Testis (tissue), 3 donors: ENCODE results near the gene LZTS2. TPM values are rescaled to one million over a fixed set of nuclear protein-coding genes. Genes with fewer than 3 reads are reported as not detected.

Experiments used
- DNase-seq: peaks from one replicate; pipeline ENCODE4 v3.0.0-alpha.2; 2019
- H3K27ac ChIP-seq, 2 donors: fragments of 200-600 bp; sonication (generic); one replicate each; pipeline ENCODE4 v1.5.1; 2019
- H3K27me3 ChIP-seq: fragments of 200-600 bp; sonication (generic); one replicate; pipeline ENCODE4 v1.5.1; 2019
- H3K36me3 ChIP-seq: fragments of 200-600 bp; sonication (generic); one replicate; pipeline ENCODE4 v1.5.1; 2017; ENCODE audit warnings: low read depth; ENCODE audit errors: missing control alignments
- H3K4me1 ChIP-seq: fragments of 200-600 bp; sonication (generic); one replicate; pipeline ENCODE4 v1.5.1; 2019
- H3K4me3 ChIP-seq, 2 donors: fragments of 200-600 bp; sonication (generic); one replicate each; pipeline ENCODE4 v1.5.1; 2017 to 2019
- H3K9me3 ChIP-seq: fragments of 200-600 bp; sonication (generic); one replicate; pipeline ENCODE4 v1.5.1; 2017
- POLR2A ChIP-seq: fragments of 450-650 bp; IDR thresholded peaks from one replicate; pipeline ENCODE4 v1.6.1; 2017; ENCODE audit warnings: antibody characterized with exemption, mild to moderate bottlenecking, moderate library complexity
- WGBS, 2 donors: methylation state at CpG; one replicate each; pipeline ENCODE4 v1.1.5; 2018; 5-methylcytosine and 5-hydroxymethylcytosine counted together
- intact Hi-C: fragments of 100-400 bp; cut with DNase I; formaldehyde crosslinking; loops from one replicate; pipeline ENCODE4 v1.15.1; 2023; ENCODE audit warnings: low total_unique reads
- polyA plus RNA-seq: library from polyadenylated mRNA; stranded (reverse); fragments of 350-450 nt; fragmentation: Illumina TruSeq; extraction: RNeasy Lipid Tissue Mini Kit (QIAGEN cat#74804); gene quantifications from one replicate; pipeline ENCODE4 v1.2.3, GENCODE V29; 2014; ENCODE audit warnings: low read depth, low replicate concordance; ENCODE audit not compliant: insufficient read depth
- total RNA-seq, 2 donors: library from RNA; depleted of rRNA; stranded (reverse); fragments of >200 nt; gene quantifications; one replicate each; pipeline ENCODE4 v1.2.3, GENCODE V29; 2016
- TF ChIP-seq, protein P1 (sequence below), 3 experiments: fragments of 450-650 bp in 2 of 3; fragments of 200-600 bp in 1 of 3; sonication (generic) in 1 of 3; IDR thresholded peaks; one replicate each; pipeline ENCODE4 v1.5.1; 2016 to 2019; ENCODE audit warnings: antibody characterized with exemption in 3 of 3, mild to moderate bottlenecking in 2 of 3, moderate library complexity in 1 of 3

Gene LZTS2
- total and polyA plus RNA-seq, 3 donors from 2014 or later: 65.9 to 158 (median 133) TPM

DNA sequence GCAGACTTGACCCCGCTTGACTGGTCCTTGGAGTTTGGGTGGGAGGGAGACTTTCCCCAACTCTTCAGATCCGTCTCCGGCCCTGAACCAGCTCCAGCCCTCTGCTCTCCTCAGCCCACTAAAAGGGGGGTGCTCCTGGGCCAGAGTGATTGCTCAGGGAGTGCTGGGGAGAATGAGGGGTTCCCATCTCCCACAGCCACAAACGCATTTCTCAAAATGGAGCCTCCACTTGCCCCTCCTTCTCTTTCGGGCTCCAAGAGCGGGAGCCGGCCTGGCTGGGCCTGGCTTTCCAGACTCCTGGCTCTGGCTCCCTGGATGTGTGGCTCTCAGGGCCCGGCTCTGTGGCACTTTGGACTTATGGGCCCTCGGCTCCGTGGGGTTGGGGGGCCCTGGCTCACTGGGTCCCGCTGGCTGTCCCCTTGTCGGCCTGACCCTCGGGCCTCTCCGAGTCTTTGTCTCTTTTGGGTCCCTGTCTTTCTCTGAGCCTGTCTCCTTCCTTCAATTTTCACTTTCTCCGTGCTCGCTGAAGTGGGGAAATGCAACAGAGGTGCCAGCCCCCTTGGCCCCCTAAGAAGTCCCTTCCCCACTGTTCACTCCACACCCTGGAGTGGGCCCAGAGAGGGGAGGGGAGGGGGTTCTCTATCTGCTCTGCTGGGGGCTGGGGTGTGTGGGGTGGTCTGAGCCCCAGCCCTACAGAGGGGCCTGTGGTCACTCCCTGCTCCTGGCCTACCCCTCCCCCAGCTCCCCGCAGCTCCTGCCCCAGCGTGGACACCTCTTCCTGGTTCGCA, 713 bp downstream of the LZTS2 start:
- peaks cover 35% of the 10 kb centered on the region for H3K4me1 ChIP-seq

DNA sequence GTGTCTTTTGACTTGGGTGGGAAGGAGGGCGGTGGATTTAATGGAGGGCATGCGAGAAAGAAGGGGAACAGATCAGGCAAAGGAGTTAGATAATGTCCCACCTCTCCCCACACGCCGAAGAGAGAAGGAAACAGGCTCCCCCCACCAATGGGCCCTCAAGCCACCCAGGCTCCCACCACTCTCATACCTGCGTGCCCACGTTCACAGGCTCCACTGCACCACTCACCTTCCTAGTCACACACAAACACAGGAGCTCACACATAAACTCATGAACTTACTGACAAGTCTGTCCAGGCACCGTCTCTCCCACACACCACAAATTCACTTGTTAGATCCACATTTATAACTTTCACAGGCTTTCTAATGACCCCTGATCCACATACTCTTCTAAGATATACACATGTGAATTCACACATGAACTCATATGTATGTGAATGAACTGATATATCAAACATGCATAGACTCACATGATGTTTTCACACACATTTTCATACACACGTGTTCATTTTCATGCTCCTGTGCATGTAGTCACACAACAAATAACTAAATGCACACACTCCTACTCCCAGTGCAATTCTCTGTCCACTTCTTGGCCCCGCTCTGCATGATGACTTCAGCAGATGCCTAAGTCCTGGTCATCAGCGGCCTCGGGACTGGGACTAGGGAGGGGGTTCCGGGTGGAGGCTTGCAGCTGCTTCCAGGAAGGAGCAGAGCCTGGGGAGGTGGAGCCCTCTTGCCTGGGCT, 1.5 kb downstream of the LZTS2 start:
- TF ChIP-seq POLR2A: no peak
- TF ChIP-seq, protein P1, sequence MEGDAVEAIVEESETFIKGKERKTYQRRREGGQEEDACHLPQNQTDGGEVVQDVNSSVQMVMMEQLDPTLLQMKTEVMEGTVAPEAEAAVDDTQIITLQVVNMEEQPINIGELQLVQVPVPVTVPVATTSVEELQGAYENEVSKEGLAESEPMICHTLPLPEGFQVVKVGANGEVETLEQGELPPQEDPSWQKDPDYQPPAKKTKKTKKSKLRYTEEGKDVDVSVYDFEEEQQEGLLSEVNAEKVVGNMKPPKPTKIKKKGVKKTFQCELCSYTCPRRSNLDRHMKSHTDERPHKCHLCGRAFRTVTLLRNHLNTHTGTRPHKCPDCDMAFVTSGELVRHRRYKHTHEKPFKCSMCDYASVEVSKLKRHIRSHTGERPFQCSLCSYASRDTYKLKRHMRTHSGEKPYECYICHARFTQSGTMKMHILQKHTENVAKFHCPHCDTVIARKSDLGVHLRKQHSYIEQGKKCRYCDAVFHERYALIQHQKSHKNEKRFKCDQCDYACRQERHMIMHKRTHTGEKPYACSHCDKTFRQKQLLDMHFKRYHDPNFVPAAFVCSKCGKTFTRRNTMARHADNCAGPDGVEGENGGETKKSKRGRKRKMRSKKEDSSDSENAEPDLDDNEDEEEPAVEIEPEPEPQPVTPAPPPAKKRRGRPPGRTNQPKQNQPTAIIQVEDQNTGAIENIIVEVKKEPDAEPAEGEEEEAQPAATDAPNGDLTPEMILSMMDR (IDR thresholded peaks at IDR 0.05): no peak
- intact Hi-C loops: no loop called here
- H3K27ac ChIP-seq: peak overlapping the region; percentile 96 to 99
- peak; percentile 92 for DNase-seq
- H3K27me3 ChIP-seq: no peaks in the 10 kb centered on the region
- no peaks in the 10 kb centered on the region for H3K9me3 ChIP-seq
- peak overlapping the region; percentile 76 to 97 for H3K4me3 ChIP-seq
- WGBS, 2 donors: 19 to 35% methylated on average over 12 of the region's 12 CpGs
- H3K4me1 ChIP-seq: peaks cover 35% of the 10 kb centered on the region
- no peaks in the 10 kb centered on the region for H3K36me3 ChIP-seq

More for the DNA sequence above, 713 bp downstream of the LZTS2 start:
- WGBS, 2 donors: 5% methylated on average over 17 to 19 of the region's 19 CpGs
- Histone ChIP-seq H3K36me3 (no peaks in the 10 kb centered on the region), H3K27ac (peak overlapping the region; percentile 96 to 99), H3K4me3 (peak overlapping the region; percentile 76 to 97), H3K27me3 (no peaks in the 10 kb centered on the region), H3K9me3 (no peaks in the 10 kb centered on the region)
- no peak for TF ChIP-seq POLR2A
- TF ChIP-seq, protein P1 (IDR thresholded peaks at IDR 0.05): no peak
- no peak for DNase-seq
- intact Hi-C loops: no loop called here

DNA sequence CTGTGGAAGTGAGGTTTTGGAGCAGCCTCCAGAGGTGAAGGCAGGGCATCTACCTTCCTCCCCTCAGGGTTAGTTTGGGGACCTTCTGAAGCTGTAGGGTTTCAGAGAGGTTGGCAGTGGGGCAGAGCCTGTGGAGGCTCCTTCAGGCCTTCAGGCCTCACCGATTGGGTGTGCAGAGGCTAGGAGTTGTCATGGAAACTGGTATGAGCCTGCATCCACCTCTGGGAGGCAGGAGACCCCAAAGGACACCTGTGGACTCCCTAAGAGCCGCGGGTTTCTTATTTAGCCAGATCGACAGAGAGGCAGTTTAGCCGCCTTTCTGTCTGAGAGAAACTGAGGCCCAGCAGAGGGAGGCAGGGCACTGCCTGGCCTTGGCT, 2.0 kb downstream of the LZTS2 start:
- no peak for TF ChIP-seq POLR2A
- TF ChIP-seq, protein P1 (IDR thresholded peaks at IDR 0.05): no peak
- intact Hi-C loops: no loop called here
- no peak for DNase-seq
- WGBS, 2 donors: 71 to 86% methylated on average over 3 to 5 of the region's 5 CpGs
- Histone ChIP-seq H3K9me3 (no peaks in the 10 kb centered on the region), H3K27ac (peak overlapping the region; percentile 96 to 99), H3K4me3 (no peak overlapping the region), H3K27me3 (no peaks in the 10 kb centered on the region), H3K4me1 (peaks cover 35% of the 10 kb centered on the region), H3K36me3 (no peaks in the 10 kb centered on the region)

DNA sequence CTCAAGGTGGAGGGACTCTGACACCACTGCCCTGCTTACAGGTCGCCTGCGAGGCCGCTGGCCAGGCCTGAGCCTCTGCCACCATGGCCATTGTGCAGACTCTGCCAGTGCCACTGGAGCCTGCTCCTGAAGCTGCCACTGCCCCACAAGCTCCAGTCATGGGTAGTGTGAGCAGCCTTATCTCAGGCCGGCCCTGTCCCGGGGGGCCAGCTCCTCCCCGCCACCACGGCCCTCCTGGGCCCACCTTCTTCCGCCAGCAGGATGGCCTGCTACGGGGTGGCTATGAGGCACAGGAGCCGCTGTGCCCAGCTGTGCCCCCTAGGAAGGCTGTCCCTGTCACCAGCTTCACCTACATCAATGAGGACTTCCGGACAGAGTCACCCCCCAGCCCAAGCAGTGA, 2.8 kb downstream of the LZTS2 start:
- intact Hi-C loops: no loop called here
- H3K27ac ChIP-seq: peak overlapping the region in 1 of 2 donors; percentile 96
- DNase-seq: no peak
- H3K4me1 ChIP-seq: peaks cover 39% of the 10 kb centered on the region
- H3K36me3 ChIP-seq: no peaks in the 10 kb centered on the region
- H3K4me3 ChIP-seq: no peak overlapping the region
- no peak for TF ChIP-seq POLR2A
- TF ChIP-seq, protein P1 (IDR thresholded peaks at IDR 0.05): no peak
- H3K9me3 ChIP-seq: no peaks in the 10 kb centered on the region
- no peaks in the 10 kb centered on the region for H3K27me3 ChIP-seq
- 80 to 86% methylated on average over 1 to 11 of the region's 11 CpGs for WGBS, 2 donors
